HG03175 (cell line): ENCODE results near the gene PIWIL4.
"Not testable (repeated sequence)": the region's sequence is repeated elsewhere in the genome, so short reads cannot be mapped to it uniquely, and the experiment has no call there.

Experiments used
- ATAC-seq: cut with Tn5 transposase; IDR thresholded peaks from one replicate; pipeline ENCODE4 v1.9.1; 2021; ENCODE audit warnings: mild to moderate bottlenecking, moderate library complexity; ENCODE audit not compliant: unreplicated experiment

Gene PIWIL4

GRCh38 chr11:94583866-94584500 lies 16.8 kb downstream of the PIWIL4 start:
- ATAC-seq: no peak

GRCh38 chr11:94584978-94585377 lies 17.8 kb downstream of the PIWIL4 start:
- no peak for ATAC-seq

- ATAC-seq: no peak
Observed at GRCh38 chr11:94585399-94585798, 18.2 kb downstream of the PIWIL4 start.

- ATAC-seq: no peak
Observed at GRCh38 chr11:94586546-94586945, 19.4 kb downstream of the PIWIL4 start.

GRCh38 chr11:94586978-94587377 lies 19.8 kb downstream of the PIWIL4 start:
- ATAC-seq: no peak

- ATAC-seq: no peak
Observed at GRCh38 chr11:94588366-94588942, 21.3 kb downstream of the PIWIL4 start.

- no peak for ATAC-seq
Observed at GRCh38 chr11:94590352-94591041, 23.3 kb downstream of the PIWIL4 start.

GRCh38 chr11:94593030-94593429 lies 25.9 kb downstream of the PIWIL4 start:
- peak; percentile 70 for ATAC-seq

GRCh38 chr11:94595076-94595475 lies 27.9 kb downstream of the PIWIL4 start:
- peak; percentile 70 for ATAC-seq

- no peak for ATAC-seq
Observed at GRCh38 chr11:94597896-94598295, 30.7 kb downstream of the PIWIL4 start.

GRCh38 chr11:94599510-94599909 lies 32.3 kb downstream of the PIWIL4 start:
- no peak for ATAC-seq

- peak; percentile 90 for ATAC-seq
Observed at GRCh38 chr11:94602430-94603372, 35.5 kb downstream of the PIWIL4 start.

GRCh38 chr11:94603587-94603986 lies 36.4 kb downstream of the PIWIL4 start:
- ATAC-seq: no peak

GRCh38 chr11:94604482-94604881 lies 37.3 kb downstream of the PIWIL4 start:
- no peak for ATAC-seq

GRCh38 chr11:94613120-94613519 lies 46.0 kb downstream of the PIWIL4 start:
- ATAC-seq: no peak

GRCh38 chr11:94623120-94623735 lies 56.1 kb downstream of the PIWIL4 start:
- ATAC-seq: peak; percentile 92

GRCh38 chr11:94625422-94625821 lies 58.3 kb downstream of the PIWIL4 start:
- not testable (repeated sequence) for ATAC-seq

- not testable (repeated sequence) for ATAC-seq
Observed at GRCh38 chr11:94627003-94627560, 59.9 kb downstream of the PIWIL4 start.

- ATAC-seq: no peak
Observed at GRCh38 chr11:94629741-94630140, 62.6 kb downstream of the PIWIL4 start.

GRCh38 chr11:94630221-94630620 lies 63.1 kb downstream of the PIWIL4 start:
- ATAC-seq: no peak
